H1 (cell line): ENCODE measurements around the gene ZPR1. TPM values are rescaled to one million over a fixed set of nuclear protein-coding genes. Genes with fewer than 3 reads are reported as not detected.

Source experiments
- CTCF ChIA-PET: fragments of 300-600 bp; sonication (Branson Sonifier 250); formaldehyde crosslinking; loops from one replicate; lab custom pipeline; 2021; ENCODE audit not compliant: partially characterized antibody; lab: Charles Lee
- POLR2A ChIA-PET: fragments of 300-600 bp; sonication (Branson Sonifier 250); formaldehyde crosslinking; loops from one replicate; lab custom pipeline; 2021; ENCODE audit warnings: inconsistent platforms; ENCODE audit not compliant: partially characterized antibody; lab: Charles Lee
- DNase-seq, 2 experiments: peaks; one replicate each; pipeline versions ENCODE4 v3.0.0 to v3.0.0-alpha.2; 2010 to 2022; ENCODE audit warnings: low spot score in 2 of 2, low read depth in 1 of 2, mixed read lengths in 1 of 2
- FAIRE-seq: peaks from 2 replicates; lab custom pipeline; 2011; peaks lifted over from hg19 to GRCh38; lab: Jason Lieb, UNC
- H2AFZ ChIP-seq: 2 replicates; pipeline ENCODE4 v1.8.1; 2012; ENCODE audit warnings: low read length, inconsistent platforms
- H2AK5ac ChIP-seq: 2 replicates; pipeline ENCODE4 v1.6.1; 2013; ENCODE audit warnings: low read depth, low read length
- H2BK120ac ChIP-seq: replicated peaks from 2 replicates; pipeline ENCODE3; 2013; ENCODE audit warnings: low read depth, low read length, inconsistent platforms
- H2BK12ac ChIP-seq: 2 replicates; pipeline ENCODE4 v1.6.1; 2013; ENCODE audit warnings: low read depth, low read length
- H2BK15ac ChIP-seq: 2 replicates; pipeline ENCODE4 v1.6.1; 2013; ENCODE audit warnings: low read length
- H2BK20ac ChIP-seq: 2 replicates; pipeline ENCODE4 v1.6.1; 2013; ENCODE audit warnings: low read length
- H2BK5ac ChIP-seq: 2 replicates; pipeline ENCODE4 v1.6.1; 2013; ENCODE audit warnings: low read depth, low read length
- H3K14ac ChIP-seq: 2 replicates; pipeline ENCODE4 v1.6.1; 2013; ENCODE audit warnings: inconsistent platforms; ENCODE audit not compliant: insufficient read length
- H3K18ac ChIP-seq: 2 replicates; pipeline ENCODE4 v1.6.1; 2013; ENCODE audit warnings: low read length; ENCODE audit errors: extremely low read depth
- H3K23ac ChIP-seq: 2 replicates; pipeline ENCODE4 v1.6.1; 2013; ENCODE audit warnings: inconsistent platforms; ENCODE audit not compliant: insufficient read length
- H3K23me2 ChIP-seq: 2 replicates; pipeline ENCODE4 v1.6.1; 2013; ENCODE audit warnings: low read depth, low read length
- H3K27ac ChIP-seq: 2 replicates; pipeline ENCODE4 v1.6.1; 2011; ENCODE audit warnings: low read depth, low read length, inconsistent platforms
- H3K27me3 ChIP-seq, 4 experiments: replicated peaks in 1 of 4; 1 replicate in 1 of 4; 2 replicates in 3 of 4; pipeline versions ENCODE4 v1.6.1 to v1.8.1; 2011 to 2013; ENCODE audit warnings: low read length in 3 of 4, mild to moderate bottlenecking in 3 of 4, inconsistent platforms in 2 of 4, mixed read lengths in 2 of 4, moderate library complexity in 1 of 4; ENCODE audit not compliant: control insufficient read depth in 3 of 4, insufficient read depth in 3 of 4; ENCODE audit errors: extremely low read depth in 1 of 4
- H3K36me3 ChIP-seq, 4 experiments: 2 replicates each; pipeline versions ENCODE4 v1.6.1 to v1.8.1; 2011 to 2013; ENCODE audit warnings: mild to moderate bottlenecking in 4 of 4, low read length in 3 of 4, moderate library complexity in 2 of 4, control low read depth in 1 of 4, inconsistent platforms in 1 of 4; ENCODE audit not compliant: insufficient read depth in 4 of 4, control insufficient read depth in 2 of 4
- H3K4ac ChIP-seq: replicated peaks from 2 replicates; pipeline ENCODE3; 2013; ENCODE audit warnings: low read length, low read depth, mixed read lengths, inconsistent platforms; ENCODE audit not compliant: insufficient read length
- H3K4me1 ChIP-seq, 4 experiments: replicated peaks in 1 of 4; 1 replicate in 1 of 4; 2 replicates in 3 of 4; pipeline versions ENCODE4 v1.6.1 to v1.8.1; 2011 to 2013; ENCODE audit warnings: low read length in 3 of 4, inconsistent platforms in 2 of 4, mixed read lengths in 1 of 4; ENCODE audit not compliant: insufficient read depth in 4 of 4, control insufficient read depth in 3 of 4
- H3K4me2 ChIP-seq, 2 experiments: 2 replicates each; pipeline versions ENCODE4 v1.6.1 to v1.8.1; 2011 to 2013; ENCODE audit warnings: low read depth in 2 of 2, low read length in 2 of 2, control low read depth in 1 of 2, inconsistent platforms in 1 of 2, mild to moderate bottlenecking in 1 of 2; ENCODE audit not compliant: insufficient read depth in 1 of 2
- H3K4me3 ChIP-seq, 4 experiments: fragments of 200-600, 300-600 bp in 1 of 4; sonication (generic), shearing (Covaris generic), sonication (Bioruptor Twin) in 1 of 4; 2 replicates each; pipeline versions ENCODE4 v1.5.1 to v1.8.1; 2011 to 2016; ENCODE audit warnings: low read length in 4 of 4, low read depth in 3 of 4, control low read depth in 2 of 4, inconsistent platforms in 2 of 4, mild to moderate bottlenecking in 2 of 4, mixed read lengths in 1 of 4, moderate library complexity in 1 of 4; ENCODE audit not compliant: insufficient read depth in 2 of 4; ENCODE audit errors: extremely low read depth in 1 of 4
- H3K56ac ChIP-seq: replicated peaks from 2 replicates; pipeline ENCODE3; 2013; ENCODE audit warnings: low read depth, mild to moderate bottlenecking, mixed read lengths, low read length, inconsistent platforms; ENCODE audit not compliant: insufficient read length
- H3K79me1 ChIP-seq: 2 replicates; pipeline ENCODE4 v1.6.1; 2013; ENCODE audit warnings: low read depth, low read length, control low read depth
- H3K79me2 ChIP-seq, 2 experiments: 2 replicates each; pipeline versions ENCODE4 v1.6.1 to v1.8.1; 2012 to 2013; ENCODE audit warnings: low read length in 2 of 2, mild to moderate bottlenecking in 2 of 2, inconsistent platforms in 1 of 2; ENCODE audit not compliant: insufficient read depth in 2 of 2, control insufficient read depth in 1 of 2
- H3K9ac ChIP-seq, 4 experiments: replicated peaks in 1 of 4; 1 replicate in 1 of 4; 2 replicates in 3 of 4; pipeline versions ENCODE4 v1.6.1 to v1.8.1; 2011 to 2013; ENCODE audit warnings: low read depth in 3 of 4, low read length in 3 of 4, control low read depth in 2 of 4, mild to moderate bottlenecking in 2 of 4, moderate library complexity in 2 of 4, inconsistent platforms in 1 of 4; ENCODE audit errors: extremely low read depth in 1 of 4
- H3K9me3 ChIP-seq, 2 experiments: 2 replicates each; pipeline versions ENCODE4 v1.6.1 to v1.8.1; 2012 to 2013; ENCODE audit warnings: mild to moderate bottlenecking in 2 of 2, moderate library complexity in 2 of 2, control low read depth in 1 of 2, inconsistent platforms in 1 of 2, low read depth in 1 of 2, low read length in 1 of 2, mixed read lengths in 1 of 2; ENCODE audit not compliant: insufficient read depth in 2 of 2
- H4K20me1 ChIP-seq, 2 experiments: replicated peaks in 1 of 2; 2 replicates each; pipeline versions ENCODE3 to v1.8.1; 2011 to 2013; ENCODE audit warnings: inconsistent platforms in 2 of 2, low read length in 2 of 2, mild to moderate bottlenecking in 1 of 2; ENCODE audit not compliant: insufficient read depth in 2 of 2, control insufficient read depth in 1 of 2
- H4K5ac ChIP-seq: 2 replicates; pipeline ENCODE4 v1.6.1; 2013; ENCODE audit warnings: low read length, low read depth, mixed read lengths, inconsistent platforms; ENCODE audit not compliant: insufficient read length
- H4K8ac ChIP-seq: 2 replicates; pipeline ENCODE4 v1.8.0; 2013; ENCODE audit warnings: mild to moderate bottlenecking, moderate library complexity, low read length, inconsistent platforms; ENCODE audit not compliant: insufficient read depth; ENCODE audit errors: extremely low read depth
- H4K91ac ChIP-seq: replicated peaks from 2 replicates; pipeline ENCODE3; 2013; ENCODE audit warnings: low read length, mixed read lengths, inconsistent platforms; ENCODE audit not compliant: insufficient read length
- NANOG ChIP-seq: IDR thresholded peaks from 2 replicates; pipeline ENCODE4 v1.6.1; 2011; ENCODE audit warnings: low read length, low read depth, mild to moderate bottlenecking, inconsistent platforms; ENCODE audit not compliant: insufficient read depth, poor library complexity, severe bottlenecking
- WGBS, 2 experiments: shearing (Covaris generic) in 1 of 2; methylation state at CpG; one replicate each; pipeline versions ENCODE4 v1.1.6 to v1.1.7; 2013 to 2015; ENCODE audit warnings: low lambda C conversion rate in 2 of 2, mixed read lengths in 2 of 2, inconsistent platforms in 1 of 2, low coverage in 1 of 2, missing lambda C conversion rate in 1 of 2; ENCODE audit not compliant: insufficient replicate concordance in 2 of 2, insufficient coverage in 1 of 2, insufficient read length in 1 of 2; ENCODE audit errors: extremely low coverage in 1 of 2, missing lambda C conversion rate in 1 of 2; 5-methylcytosine and 5-hydroxymethylcytosine counted together
- polyA plus RNA-seq, 7 experiments: library from polyadenylated mRNA; depleted of rRNA in 3 of 7; stranded (reverse) in 5 of 7; unstranded in 2 of 7; fragments of >200 nt in 5 of 7; fragments of 200-250 nt in 2 of 7; gene quantifications; 1 replicate in 5 of 7; 2 replicates in 1 of 7; 4 replicates in 1 of 7; pipeline versions ENCODE4 v1.2.1 to v1.2.3, GENCODE V29; 2011 to 2013; ENCODE audit warnings: missing spikeins in 2 of 7, mixed read lengths in 2 of 7
- total RNA-seq: library from RNA; stranded (reverse); fragmentation: NEBNext Ultra II Directional; extraction: Animal tissue kit (Norgen Biotek cat#: 25700); gene quantifications from 2 replicates; pipeline ENCODE4 v1.2.1, GENCODE V29; 2021

ZPR1 gene
- total and polyA plus RNA-seq, 2 of the 8 experiments (the other 6 are each of a cell fraction or from before 2014, with no cell fraction given): 36.7 to 70.5 TPM

GRCh38 chr11:116729501-116730240, 58.2 kb downstream of the ZPR1 start:
- TF ChIP-seq NANOG: no peak
- Histone ChIP-seq H3K79me2 (no peaks in the 10 kb centered on the region), H4K20me1 (no peaks in the 10 kb centered on the region), H3K14ac (no peak overlapping the region), H2BK12ac (no peak overlapping the region), H3K23ac (no peak overlapping the region), H3K27me3 (no peaks in the 10 kb centered on the region), H3K4me2 (no peak overlapping the region), H3K18ac (no peak overlapping the region), H4K91ac (peak overlapping the region; percentile 17), H3K9ac (no peak overlapping the region), H3K4ac (no peak overlapping the region), H3K4me1 (peaks cover 6 to 28% (median 18%) of the 10 kb centered on the region in 4 experiments), H4K5ac (no peak overlapping the region), H3K79me1 (no peaks in the 10 kb centered on the region), H2BK120ac (no peak overlapping the region), H3K27ac (no peak overlapping the region), H4K8ac (no peak overlapping the region), H2AK5ac (peak overlapping the region; percentile 70; the same call in 1 of the 2 replicates), H2AFZ (no peak overlapping the region), H3K36me3 (no peaks in the 10 kb centered on the region), H3K56ac (no peak overlapping the region), H3K4me3 (no peak overlapping the region), H2BK20ac (no peak overlapping the region), H3K23me2 (no peaks in the 10 kb centered on the region), H2BK15ac (no peak overlapping the region; the same call in 1 of the 2 replicates), H3K9me3 (no peaks in the 10 kb centered on the region), H2BK5ac (no peak overlapping the region)
- ChIA-PET POLR2A (no interaction called here), CTCF (interaction anchor here (0.8 to 11.9 kb wide), 8 partner anchors 9 to 374 kb away, joined by 3 to 334 read pairs (median 10); no protein-coding TSS in a partner anchor)
- whole genome bisulfite sequencing, 2 experiments: 88% methylated on average over 6 of the region's 8 CpGs; no CpG with 5 or more reads in 1 of the 2 experiments
- DNase-seq (no peak), FAIRE-seq (no peak)
